GM08714 (cell line): ENCODE results near the gene TMEM187.

Experiments used
- H3K4me3 ChIP-seq: fragments of 200-500 bp; sonication (Bioruptor generic); 2 replicates; pipeline ENCODE4 v1.5.1; 2014; ENCODE audit warnings: mild to moderate bottlenecking, low read length, inconsistent platforms
- ZNF274 ChIP-seq: IDR thresholded peaks from 2 replicates; pipeline ENCODE4 v1.6.1; 2012; ENCODE audit warnings: mild to moderate bottlenecking, low read depth, low read length

Gene TMEM187

GRCh38 chrX:154027022-154027402 is 54.5 kb downstream of the TMEM187 start:
- no peak for TF ChIP-seq ZNF274
- no peak overlapping the region for H3K4me3 ChIP-seq

GRCh38 chrX:154027986-154028385 is 55.4 kb downstream of the TMEM187 start:
- H3K4me3 ChIP-seq = no peak overlapping the region
- no peak for TF ChIP-seq ZNF274

- no peak overlapping the region for H3K4me3 ChIP-seq
- TF ChIP-seq ZNF274 = no peak
Measured at GRCh38 chrX:154028502-154029184, 56.1 kb downstream of the TMEM187 start.

- TF ChIP-seq ZNF274 = no peak
- H3K4me3 ChIP-seq = no peak overlapping the region
Measured at GRCh38 chrX:154029439-154029838, 56.9 kb downstream of the TMEM187 start.

GRCh38 chrX:154030266-154030665 is 57.7 kb downstream of the TMEM187 start:
- no peak overlapping the region for H3K4me3 ChIP-seq
- no peak for TF ChIP-seq ZNF274

- H3K4me3 ChIP-seq = no peak overlapping the region
- TF ChIP-seq ZNF274 = no peak
Measured at GRCh38 chrX:154030715-154031305, 58.3 kb downstream of the TMEM187 start.

GRCh38 chrX:154032160-154032559 is 59.6 kb downstream of the TMEM187 start:
- TF ChIP-seq ZNF274 = no peak
- no peak overlapping the region for H3K4me3 ChIP-seq

GRCh38 chrX:154032653-154033052 is 60.1 kb downstream of the TMEM187 start:
- H3K4me3 ChIP-seq = no peak overlapping the region
- no peak for TF ChIP-seq ZNF274
